GM12875 (cell line): ENCODE data around the gene SKIL.

Experiments used
- H3K4me3 ChIP-seq: one replicate; pipeline ENCODE4 v1.5.1; 2011; ENCODE audit warnings: low read depth, low read length, control low read depth
- CTCF ChIP-seq: IDR thresholded peaks from 2 replicates; pipeline ENCODE4 v1.5.1; 2011; ENCODE audit warnings: low read depth, mild to moderate bottlenecking, control low read depth, inconsistent platforms, low read length, moderate library complexity, borderline replicate concordance; ENCODE audit not compliant: insufficient read depth

Gene SKIL

GRCh38 chr3:170357176-170358041 lies at the start of gene SKIL:
TSS of gene SKIL (plus strand) at chr3:170357715. CDS start at chr3:170360332, 2,617 bp downstream.
- H3K4me3 ChIP-seq: peak within 1 kb of the TSS; percentile 86
- peak; percentile 24; the same call in 1 of the 2 replicates for TF ChIP-seq CTCF

DNA sequence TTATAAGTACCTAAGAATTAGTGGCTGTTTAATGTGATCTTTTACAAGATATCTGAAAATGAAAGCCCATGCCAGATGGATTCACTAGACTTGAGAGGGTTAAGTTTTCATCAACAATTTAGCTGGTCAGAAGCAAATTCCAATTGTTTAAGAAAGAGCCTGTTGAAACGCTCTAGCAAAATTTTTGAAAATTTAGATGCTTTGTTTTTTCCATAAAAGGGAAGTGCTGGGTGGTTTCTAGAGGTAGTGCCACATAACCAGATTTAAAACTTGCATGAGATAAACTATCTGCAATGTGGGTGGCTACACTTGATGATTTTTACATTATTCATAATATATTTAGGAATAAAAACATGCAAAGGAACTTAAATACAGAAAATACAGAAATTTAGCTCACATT lies 48.5 kb upstream of the SKIL start:
- no peak overlapping the region for H3K4me3 ChIP-seq
- TF ChIP-seq CTCF: no peak

DNA sequence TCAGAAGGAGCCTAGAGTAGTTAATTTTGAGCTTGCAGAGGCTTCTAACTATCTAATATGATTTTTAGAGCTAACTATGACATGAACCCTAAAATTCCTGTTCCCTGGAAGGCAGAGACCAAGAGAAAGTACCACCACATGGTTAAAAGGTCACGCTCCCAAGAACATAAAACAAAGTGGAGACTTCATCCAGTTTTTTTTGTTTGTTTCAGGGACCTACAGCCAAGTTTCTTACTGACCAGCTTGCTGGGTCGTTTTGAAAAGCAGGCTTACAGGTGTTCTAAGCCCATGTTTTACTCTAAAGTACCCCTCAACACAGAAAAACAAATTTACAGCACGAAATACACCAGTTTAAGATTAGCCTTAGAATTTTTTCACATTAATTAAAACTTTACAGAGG lies 39.6 kb upstream of the SKIL start:
- no peak overlapping the region for H3K4me3 ChIP-seq
- TF ChIP-seq CTCF: no peak

DNA sequence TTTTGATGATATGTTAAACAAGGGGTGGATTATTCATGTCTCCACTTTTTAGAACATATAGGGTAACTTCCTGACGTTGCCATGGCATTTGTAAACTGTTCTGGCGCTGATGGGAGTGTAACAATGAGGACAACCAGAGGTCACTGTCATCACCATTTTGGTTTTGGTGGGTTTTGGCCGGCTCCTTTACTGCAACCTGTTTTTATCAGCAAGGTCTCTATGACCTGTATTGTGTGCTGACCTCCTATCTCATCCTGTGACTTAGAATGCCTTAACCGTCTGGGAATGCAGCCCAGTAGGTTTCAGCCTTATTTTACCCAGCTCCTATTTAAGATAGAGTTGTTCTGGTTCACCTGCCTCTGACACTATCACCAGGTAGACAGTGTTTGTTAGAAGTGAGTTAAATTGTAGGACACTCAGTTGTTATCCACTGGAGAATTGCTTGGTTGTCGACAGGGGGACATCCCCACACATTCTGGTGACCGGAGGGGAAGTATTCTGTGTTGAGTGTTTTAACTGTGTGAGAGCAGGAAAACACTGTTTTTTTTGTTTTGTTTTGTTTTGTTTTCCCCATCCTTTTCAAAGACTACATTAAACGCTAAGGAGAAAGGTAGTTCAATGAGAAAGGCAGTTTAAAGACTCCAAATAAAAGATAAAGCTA lies 36.9 kb upstream of the SKIL start:
- no peak for TF ChIP-seq CTCF
- H3K4me3 ChIP-seq: no peak overlapping the region

DNA sequence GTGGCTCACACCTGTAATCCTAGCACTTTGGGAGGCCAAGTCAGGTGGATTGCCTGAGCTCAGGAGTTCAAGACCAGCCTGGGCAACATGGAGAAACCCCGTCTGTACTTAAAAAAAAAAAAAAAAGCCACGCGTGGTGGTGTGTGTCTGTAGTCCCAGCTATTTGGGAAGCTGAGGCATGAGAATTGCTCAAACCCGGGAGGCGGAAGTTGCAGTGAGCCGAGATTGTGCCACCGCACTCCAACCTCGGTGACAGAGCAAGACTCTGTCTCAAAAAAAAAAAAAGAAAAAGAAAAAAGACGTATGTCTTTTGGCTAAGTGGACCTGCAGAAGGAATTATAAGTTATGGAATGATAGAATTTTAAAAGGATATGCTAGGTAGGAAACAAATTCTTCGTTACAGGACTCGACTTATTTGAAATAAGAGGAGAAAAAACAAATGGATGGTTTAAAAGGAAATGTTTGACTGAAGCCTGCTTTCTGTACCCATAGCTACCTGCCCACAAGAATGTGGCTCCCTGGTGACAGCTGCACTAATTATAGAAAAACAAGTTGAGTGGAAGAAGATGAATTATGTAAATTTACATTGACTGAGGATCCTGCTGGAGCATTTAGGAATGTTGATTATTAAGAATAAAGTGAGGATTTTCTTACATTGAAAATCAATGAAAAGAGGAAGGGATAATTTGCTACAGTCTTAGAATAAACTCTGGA lies 36.0 kb upstream of the SKIL start:
- H3K4me3 ChIP-seq: no peak overlapping the region

DNA sequence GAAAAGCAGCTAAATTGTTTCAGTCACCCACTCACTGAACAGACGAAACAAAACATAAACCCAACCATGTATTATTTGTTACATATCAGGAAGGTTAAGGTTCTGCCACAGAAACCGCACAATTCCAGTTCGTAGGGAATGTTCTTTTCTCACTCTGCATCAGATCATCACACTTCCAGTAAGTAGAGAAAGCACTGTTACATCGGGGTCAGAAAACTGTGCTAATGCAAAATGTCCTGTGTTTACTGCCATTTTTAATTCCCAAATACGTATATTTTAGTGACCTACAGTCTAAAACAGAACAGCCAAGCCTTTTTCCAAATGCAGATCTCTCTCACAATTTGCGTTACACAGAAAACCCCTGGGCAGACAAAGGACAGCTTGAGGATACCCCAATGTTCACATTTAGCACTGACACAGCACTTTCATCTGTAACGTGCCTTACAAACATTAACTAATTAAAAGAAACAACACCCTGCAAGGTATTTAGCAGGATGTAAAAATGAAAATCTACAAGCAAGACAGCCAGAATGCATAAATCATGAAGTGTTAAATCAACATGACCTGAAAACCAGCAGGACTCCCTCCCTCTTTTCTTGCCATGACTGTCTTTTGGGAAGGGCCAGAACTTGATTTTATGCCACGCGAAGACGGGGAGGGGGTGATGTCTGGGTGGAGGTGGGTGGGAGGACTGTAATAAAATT lies 34.8 kb upstream of the SKIL start:
- no peak for TF ChIP-seq CTCF

More for the DNA sequence above, 36.0 kb upstream of the SKIL start:
- TF ChIP-seq CTCF: no peak

More for the DNA sequence above, 34.8 kb upstream of the SKIL start:
- H3K4me3 ChIP-seq: no peak overlapping the region
